ENCODE results near the gene R3HCC1L.

The R3HCC1L gene

DNA sequence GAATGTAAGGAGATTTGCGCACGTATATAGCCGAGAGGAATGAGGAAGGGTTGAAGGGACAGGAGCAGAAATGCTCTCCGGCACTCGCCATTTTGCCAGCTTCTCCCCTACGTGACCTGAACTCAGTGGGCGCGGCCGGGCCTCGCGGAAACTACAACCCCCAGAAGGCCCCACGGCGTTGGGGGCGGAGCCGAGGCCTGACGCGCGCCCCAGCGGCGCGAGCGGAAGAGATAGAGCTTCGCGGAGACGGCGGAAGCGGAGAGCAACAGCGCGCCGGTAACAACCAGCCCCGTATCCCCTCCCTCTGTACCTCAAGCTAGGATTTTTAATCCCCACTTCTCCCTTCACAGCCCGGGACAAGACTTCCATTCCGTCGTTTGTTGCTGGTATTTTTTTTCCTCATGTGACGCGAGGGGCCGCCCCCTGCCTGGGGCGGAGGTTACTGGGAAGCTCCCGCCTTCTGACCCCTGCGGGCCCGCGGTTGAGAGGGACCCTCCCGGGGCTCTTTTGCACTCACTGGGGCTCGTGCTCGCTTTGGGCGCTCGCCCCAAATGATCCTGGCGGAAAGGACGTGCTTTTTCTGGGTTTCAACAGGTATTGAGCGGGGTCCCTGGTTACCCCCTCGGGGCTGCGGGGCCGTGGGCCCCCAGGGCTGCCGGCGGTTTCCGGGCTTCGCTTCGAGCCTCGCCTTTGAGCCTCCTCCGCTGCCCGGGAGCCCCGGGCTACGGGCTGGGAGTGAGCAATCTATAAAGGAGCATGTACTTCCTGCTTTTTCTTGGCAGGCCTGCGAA is at the start of gene R3HCC1L:
Gene R3HCC1L (plus strand): TSS at position 227 of the 791 bp plus-strand sequence. CDS start 73,458 bp downstream, outside the sequence.
- peak within 1 kb of the TSS; percentile 82 to 86 for H3K4me3 ChIP-seq (replicated peaks in 1 of 2; ENCODE audit: low read depth in 2 of 2, low read length in 2 of 2)
- TF ChIP-seq CTCF (IDR thresholded peaks at IDR 0.05; ENCODE audit: low read depth, low read length): no peak
- peak; percentile 89 to 90 for DNase-seq (ENCODE audit: low read depth in 2 of 2)

GRCh38 chr10:98085238-98085637 is 49.2 kb upstream of the R3HCC1L start:
- H3K4me3 ChIP-seq (replicated peaks in 1 of 2; ENCODE audit: low read depth in 2 of 2, low read length in 2 of 2): no peak overlapping the region
- TF ChIP-seq CTCF (IDR thresholded peaks at IDR 0.05; ENCODE audit: low read depth, low read length): no peak
- no peak for DNase-seq (ENCODE audit: low read depth in 2 of 2)

DNA sequence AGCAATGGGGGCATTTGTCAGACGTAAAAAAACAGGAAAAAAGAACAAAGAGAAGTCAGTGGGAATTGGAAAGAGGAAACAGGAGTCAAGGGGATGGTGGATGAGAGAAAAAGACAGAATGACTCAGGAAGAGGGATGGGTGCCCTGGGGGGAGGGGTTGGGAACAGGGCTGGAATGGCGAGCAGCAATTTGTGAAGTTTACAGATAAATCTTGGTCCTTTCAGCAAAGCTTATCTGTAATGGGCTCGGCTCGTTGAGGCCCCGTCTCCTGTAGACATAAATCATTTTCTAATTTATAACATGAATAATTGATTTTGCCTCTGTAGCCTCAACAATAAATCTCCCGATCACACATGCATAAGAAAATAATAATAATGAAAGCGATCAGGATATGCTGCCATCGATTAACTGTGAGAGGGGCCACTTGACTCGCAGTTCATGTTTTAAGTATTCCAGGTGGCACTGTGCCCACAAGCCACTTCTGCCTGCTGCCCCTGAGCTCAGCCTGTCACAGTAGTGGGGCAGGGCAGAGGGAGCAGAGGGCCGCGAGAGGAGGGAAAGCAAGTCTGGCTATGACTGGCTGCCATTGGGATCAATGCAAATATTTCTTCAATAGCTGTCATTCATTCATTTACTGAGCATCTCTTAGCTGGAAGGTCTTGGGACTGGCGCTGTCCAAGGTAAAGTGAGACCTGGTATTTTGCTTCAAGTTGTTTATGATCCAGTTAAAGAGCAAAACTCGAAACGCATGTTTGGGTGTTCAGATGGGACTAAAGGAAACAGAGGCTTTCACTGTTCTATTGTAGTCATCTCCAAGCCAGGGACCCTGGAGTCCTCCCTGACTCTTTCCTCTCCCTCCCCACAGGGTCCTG is 47.4 kb upstream of the R3HCC1L start:
- no peak overlapping the region for H3K4me3 ChIP-seq (replicated peaks in 1 of 2; ENCODE audit: low read depth in 2 of 2, low read length in 2 of 2)
- TF ChIP-seq CTCF (IDR thresholded peaks at IDR 0.05; ENCODE audit: low read depth, low read length): no peak
- DNase-seq (ENCODE audit: low read depth in 2 of 2): no peak

DNA sequence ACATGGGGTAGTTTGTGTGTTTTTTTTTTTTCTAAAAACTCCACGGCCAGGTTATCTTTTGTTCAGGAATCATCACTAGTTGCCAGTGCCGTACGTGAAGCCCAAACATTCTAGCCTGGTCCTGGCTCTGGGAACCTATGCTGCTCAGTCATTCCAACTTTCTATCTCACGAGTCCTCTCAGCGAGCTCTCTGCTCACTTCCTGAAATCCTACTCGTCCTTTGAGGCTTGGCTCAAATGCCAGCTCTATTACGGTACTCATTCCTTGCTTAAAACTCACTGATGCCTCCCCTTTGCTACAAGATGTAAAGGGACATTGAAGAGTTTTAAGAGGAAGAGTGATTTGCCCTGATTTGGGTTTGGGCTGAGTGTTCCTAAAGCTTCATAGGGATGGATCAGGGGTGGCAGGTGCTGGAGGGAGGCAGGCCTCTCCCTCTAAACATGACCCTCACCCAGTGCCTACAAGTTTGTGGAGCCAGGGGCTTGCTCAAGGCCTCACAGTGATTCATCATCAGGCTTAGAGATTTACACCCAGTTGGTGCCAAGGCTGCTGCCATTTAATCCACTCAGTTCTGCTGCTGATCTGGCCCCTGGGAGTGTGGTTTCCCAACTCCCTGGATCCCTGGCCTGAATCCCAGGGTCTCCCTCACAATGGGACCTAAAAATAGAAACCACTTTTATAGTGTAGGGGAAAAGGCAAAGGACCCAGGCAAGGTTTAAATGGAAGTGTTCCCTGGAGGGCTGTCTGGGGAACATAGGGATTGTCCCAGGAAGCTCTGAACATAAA is 46.1 kb upstream of the R3HCC1L start:
- DNase-seq (ENCODE audit: low read depth in 2 of 2): peak; percentile 6 to 55
- H3K4me3 ChIP-seq (replicated peaks in 1 of 2; ENCODE audit: low read depth in 2 of 2, low read length in 2 of 2): no peak overlapping the region
- TF ChIP-seq CTCF (IDR thresholded peaks at IDR 0.05; ENCODE audit: low read depth, low read length): no peak

- H3K4me3 ChIP-seq (replicated peaks in 1 of 2; ENCODE audit: low read depth in 2 of 2, low read length in 2 of 2): no peak overlapping the region
- DNase-seq (ENCODE audit: low read depth in 2 of 2): no peak
- no peak for TF ChIP-seq CTCF (IDR thresholded peaks at IDR 0.05; ENCODE audit: low read depth, low read length)
Observed at GRCh38 chr10:98090822-98091221, 43.6 kb upstream of the R3HCC1L start.

DNA sequence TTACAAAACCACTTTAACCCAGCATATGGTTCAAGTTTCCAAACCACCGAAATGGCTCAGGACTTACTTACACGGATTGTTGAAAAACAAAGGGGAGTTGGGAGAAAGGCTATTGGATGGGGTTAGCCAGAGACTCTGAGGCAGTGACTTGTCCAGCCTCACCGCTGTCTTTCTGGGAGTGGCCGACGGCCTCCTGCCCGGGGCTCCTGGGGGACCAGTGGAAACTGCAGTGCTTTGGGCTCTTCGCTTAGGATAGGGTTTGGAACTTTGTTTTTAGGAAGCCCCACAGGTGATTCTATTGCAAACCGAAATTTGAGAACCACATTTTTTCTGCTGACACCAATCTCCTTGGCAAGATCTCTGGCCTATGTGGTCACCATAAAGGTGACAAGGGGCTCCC is 38.1 kb upstream of the R3HCC1L start:
- no peak for DNase-seq (ENCODE audit: low read depth in 2 of 2)
- H3K4me3 ChIP-seq (replicated peaks in 1 of 2; ENCODE audit: low read depth in 2 of 2, low read length in 2 of 2): no peak overlapping the region
- no peak for TF ChIP-seq CTCF (IDR thresholded peaks at IDR 0.05; ENCODE audit: low read depth, low read length)

Data from cardiac fibroblast (primary cell).